Kidney capillary endothelial cell (primary cell): ENCODE measurements around the gene AP5Z1.

Experiments
- DNase-seq: peaks from one replicate; pipeline ENCODE4 v3.0.0-alpha.2; 2018; ENCODE audit warnings: low spot score

The AP5Z1 gene

GRCh38 chr7:4822677-4823076 lies 47.3 kb downstream of the AP5Z1 start:
- no peak for DNase-seq

GRCh38 chr7:4823441-4824119 lies 48.2 kb downstream of the AP5Z1 start:
- no peak for DNase-seq

- no peak for DNase-seq
These were observed 48.8 kb downstream of the AP5Z1 start for GRCh38 chr7:4824120-4824775.

GRCh38 chr7:4825081-4825480 lies 49.7 kb downstream of the AP5Z1 start:
- DNase-seq, result no peak

GRCh38 chr7:4828720-4829383 lies 53.4 kb downstream of the AP5Z1 start:
- no peak for DNase-seq

GRCh38 chr7:4830176-4830575 lies 54.8 kb downstream of the AP5Z1 start:
- DNase-seq, result peak; percentile 67

- no peak for DNase-seq
These were observed 56.5 kb downstream of the AP5Z1 start for GRCh38 chr7:4831723-4832495.

- no peak for DNase-seq
These were observed 57.3 kb downstream of the AP5Z1 start for GRCh38 chr7:4832711-4833110.

GRCh38 chr7:4833176-4833575 lies 57.8 kb downstream of the AP5Z1 start:
- DNase-seq, result no peak

GRCh38 chr7:4833691-4834600 lies 58.5 kb downstream of the AP5Z1 start:
- DNase-seq, result no peak

- DNase-seq, result no peak
These were observed 59.4 kb downstream of the AP5Z1 start for GRCh38 chr7:4834601-4835397.

- no peak for DNase-seq
These were observed 60.2 kb downstream of the AP5Z1 start for GRCh38 chr7:4835398-4836205.

- DNase-seq, result no peak
These were observed 60.8 kb downstream of the AP5Z1 start for GRCh38 chr7:4836206-4836661.

GRCh38 chr7:4837041-4837802 lies 61.8 kb downstream of the AP5Z1 start:
- no peak for DNase-seq

- DNase-seq, result no peak
These were observed 62.6 kb downstream of the AP5Z1 start for GRCh38 chr7:4837803-4838625.

- DNase-seq, result no peak
These were observed 63.4 kb downstream of the AP5Z1 start for GRCh38 chr7:4838626-4839334.

GRCh38 chr7:4840079-4840501 lies 64.7 kb downstream of the AP5Z1 start:
- no peak for DNase-seq
